Middle frontal gyrus (tissue), 1 donor: ENCODE results near the gene IDI2.

Experiments used
- DNase-seq: peaks from one replicate; pipeline ENCODE4 v3.0.0-alpha.2; 2015; ENCODE audit warnings: low spot score; ENCODE audit errors: extremely low spot score

Gene IDI2

DNA sequence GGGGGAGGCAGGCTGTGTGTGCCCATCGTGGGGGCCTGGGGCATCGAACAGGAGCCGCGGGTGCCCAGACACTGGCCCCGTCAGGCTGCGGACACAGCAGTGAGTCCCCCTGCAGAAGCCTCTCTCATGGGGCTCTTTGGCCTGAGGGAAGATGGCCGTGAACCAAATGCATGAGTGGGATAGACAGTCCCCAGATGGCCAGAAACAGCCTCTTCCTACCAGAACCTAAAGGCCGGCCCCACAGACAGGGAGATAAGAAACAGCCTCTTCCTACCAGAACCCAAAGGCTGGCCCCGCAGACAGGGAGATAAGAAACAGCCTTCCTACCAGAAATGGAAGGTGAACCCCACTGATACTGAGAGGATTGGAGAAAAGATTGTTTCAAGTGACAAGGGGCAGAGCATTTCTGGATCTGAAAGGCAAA lies 16.6 kb downstream of the IDI2 start:
- no peak for DNase-seq

DNA sequence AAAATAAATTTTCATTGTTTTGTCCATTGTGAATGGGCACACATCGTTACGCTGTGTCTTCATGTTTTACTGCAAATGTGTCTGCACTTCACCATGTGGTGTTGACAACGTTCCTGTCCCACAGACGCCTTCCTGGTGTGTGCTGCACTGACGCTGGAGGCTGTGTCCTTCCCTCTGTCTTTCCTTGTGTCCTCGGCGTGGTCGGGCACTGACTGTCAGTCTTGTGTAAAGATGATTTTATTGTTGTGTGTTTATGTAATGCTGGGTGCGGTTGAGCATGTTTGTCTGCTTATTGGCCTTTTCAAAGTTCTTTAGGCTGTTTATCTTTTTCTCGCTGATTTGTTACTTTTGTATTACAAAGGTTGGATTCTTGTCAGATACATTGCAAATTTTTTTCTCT lies 18.1 kb downstream of the IDI2 start:
- no peak for DNase-seq

- no peak for DNase-seq
These were observed 19.1 kb downstream of the IDI2 start for GRCh38 chr10:1006573-1006972.

DNA sequence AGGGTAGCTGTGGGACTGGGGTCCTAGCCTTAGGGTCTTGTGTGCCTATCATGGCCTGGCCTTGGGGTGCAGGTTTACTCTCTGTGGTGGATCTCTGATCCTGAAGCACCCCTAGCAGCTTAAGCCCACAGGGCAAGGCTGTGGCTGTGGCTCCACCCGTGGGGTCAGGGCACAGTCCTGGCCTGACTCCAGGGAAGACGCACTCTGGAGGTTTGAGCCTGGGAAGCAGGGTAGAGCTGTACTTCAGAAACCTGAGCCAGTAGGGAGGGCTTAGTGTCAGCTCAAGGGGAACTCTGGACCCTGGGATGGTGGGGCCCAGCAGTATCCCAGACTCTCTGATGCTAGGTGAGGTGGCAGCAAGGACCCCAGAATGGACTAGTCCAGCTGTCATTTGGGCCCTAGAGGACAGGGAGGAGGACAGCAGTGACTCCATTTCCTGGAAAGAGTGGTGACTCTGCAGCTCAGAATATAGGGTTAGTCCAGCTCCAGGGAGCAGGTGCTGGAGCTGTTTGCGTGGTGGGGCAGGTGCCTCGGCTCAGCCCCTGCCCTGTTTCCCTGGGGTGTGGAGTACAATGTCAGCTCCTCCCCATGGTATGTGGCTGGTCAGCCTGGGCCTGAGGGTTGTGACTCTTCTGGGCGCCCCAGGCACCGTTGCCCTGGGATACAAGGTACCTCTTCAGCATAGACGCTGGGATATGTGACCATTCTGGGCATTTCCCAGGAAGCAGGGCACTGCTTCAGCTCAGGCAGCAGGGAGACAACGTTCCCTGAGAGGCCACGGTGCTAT lies 21.6 kb downstream of the IDI2 start:
- no peak for DNase-seq

- DNase-seq = no peak
These were observed 23.1 kb downstream of the IDI2 start for GRCh38 chr10:1002425-1003006.

- DNase-seq = no peak
These were observed 28.2 kb downstream of the IDI2 start for GRCh38 chr10:997266-998022.

DNA sequence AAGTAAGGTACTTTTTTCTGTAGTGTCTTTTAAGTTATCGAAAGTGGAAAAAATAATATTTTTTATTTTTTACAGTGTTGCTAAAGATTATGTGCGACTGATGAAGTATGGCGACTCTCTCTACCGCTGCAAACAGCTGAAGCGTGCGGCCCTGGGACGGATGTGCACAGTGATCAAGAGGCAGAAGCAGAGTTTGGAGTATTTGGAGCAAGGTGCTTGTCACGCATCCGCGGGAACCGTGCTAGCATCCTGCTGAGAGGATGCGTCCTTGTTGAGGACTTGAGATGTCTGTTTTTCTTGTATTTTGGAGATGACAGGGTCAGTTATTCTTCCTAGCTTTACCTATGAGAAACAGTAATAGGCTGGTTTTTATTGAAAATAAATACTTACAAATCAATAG lies 29.6 kb downstream of the IDI2 start:
- no peak for DNase-seq

- no peak for DNase-seq
These were observed 30.1 kb downstream of the IDI2 start for GRCh38 chr10:995559-995926.

GRCh38 chr10:994836-995558 lies 30.7 kb downstream of the IDI2 start:
- no peak for DNase-seq

GRCh38 chr10:992871-993270 lies 32.8 kb downstream of the IDI2 start:
- no peak for DNase-seq

GRCh38 chr10:992467-992866 lies 33.2 kb downstream of the IDI2 start:
- DNase-seq = no peak

- DNase-seq = no peak
These were observed 34.9 kb downstream of the IDI2 start for GRCh38 chr10:990808-991207.

- no peak for DNase-seq
These were observed 36.8 kb downstream of the IDI2 start for GRCh38 chr10:988667-989545.

- DNase-seq = peak; percentile 95
These were observed 37.6 kb downstream of the IDI2 start, which contains the start of gene GTPBP4 for GRCh38 chr10:987870-988666. Gene GTPBP4 (plus strand): TSS chr10:988434. CDS start chr10:988480, 46 bp downstream.

DNA sequence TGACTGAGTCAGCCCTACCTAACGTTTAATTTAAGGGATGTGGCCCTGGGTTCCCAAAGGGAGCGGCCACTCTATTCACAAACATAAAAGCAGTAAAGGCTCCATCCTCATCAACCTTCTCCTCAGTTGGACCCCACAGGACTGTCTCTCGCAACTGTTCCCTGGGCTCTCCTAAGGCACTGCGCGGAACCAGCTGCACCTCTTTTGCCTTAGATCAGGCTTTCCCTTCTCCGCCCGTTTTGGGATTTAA lies 38.1 kb downstream of the IDI2 start:
- no peak for DNase-seq

DNA sequence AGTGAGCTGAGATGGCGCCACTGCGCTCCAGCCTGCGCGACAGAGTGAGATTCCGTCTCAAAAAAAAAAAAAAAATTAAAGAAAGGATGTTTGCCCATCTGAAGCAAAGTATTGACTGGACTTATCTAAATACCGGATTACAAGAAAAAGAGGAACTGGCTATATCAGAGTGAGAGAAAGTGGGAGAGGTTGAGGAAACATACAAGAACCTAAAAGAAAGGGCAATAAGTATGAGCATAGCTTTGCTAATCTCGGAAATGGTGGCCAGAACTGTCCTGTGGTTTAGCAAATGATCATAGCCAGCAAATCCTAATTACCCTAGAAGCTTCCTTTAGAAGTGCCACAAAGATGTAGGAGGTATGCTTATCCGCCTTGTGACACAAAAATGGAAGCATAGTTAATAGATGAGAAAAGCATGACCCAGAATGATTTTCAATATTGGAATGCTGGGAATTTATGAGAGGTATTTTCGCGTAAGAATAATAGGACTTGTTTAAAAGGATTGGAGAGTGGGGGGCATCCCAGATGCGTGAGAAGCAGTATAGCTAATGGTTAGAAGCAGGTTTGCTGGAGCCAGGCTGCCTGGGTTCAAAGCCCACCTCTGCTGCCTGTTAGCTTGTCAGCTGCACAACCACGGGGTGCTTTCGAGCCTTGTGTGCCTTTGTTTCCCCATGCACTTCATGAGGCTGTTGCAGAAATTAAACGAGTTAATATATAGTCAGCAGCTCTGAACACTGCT lies 38.6 kb downstream of the IDI2 start:
- no peak for DNase-seq

GRCh38 chr10:986137-986825 lies 39.4 kb downstream of the IDI2 start:
- no peak for DNase-seq

DNA sequence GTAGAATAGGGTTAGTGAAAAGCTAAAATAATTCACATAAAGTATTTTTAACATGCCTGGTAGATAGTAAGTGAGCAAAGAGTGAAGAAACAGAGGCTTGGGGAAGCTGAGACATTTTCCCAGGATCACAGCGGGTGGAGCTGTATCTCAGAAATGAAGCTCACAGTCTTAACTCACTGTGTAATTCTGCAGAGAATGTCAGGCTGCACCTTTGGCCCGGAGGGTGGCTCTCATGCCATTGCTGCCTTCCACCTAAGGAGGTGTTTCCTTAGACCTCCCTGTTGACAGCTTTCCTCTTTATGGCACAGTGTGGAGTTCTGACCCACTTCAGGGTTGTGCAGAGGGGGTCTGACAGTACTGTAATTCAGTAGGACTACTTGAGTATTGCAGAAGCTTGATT lies 40.3 kb downstream of the IDI2 start:
- no peak for DNase-seq
